Fibroblast of skin of left biceps (primary cell): Measurements from ENCODE around the gene PADI1.

Experiments used
- DNase-seq, 2 experiments: peaks; one replicate each; pipeline ENCODE4 v3.0.0-alpha.2; 2013; ENCODE audit warnings: low read depth in 2 of 2

The PADI1 gene

DNA sequence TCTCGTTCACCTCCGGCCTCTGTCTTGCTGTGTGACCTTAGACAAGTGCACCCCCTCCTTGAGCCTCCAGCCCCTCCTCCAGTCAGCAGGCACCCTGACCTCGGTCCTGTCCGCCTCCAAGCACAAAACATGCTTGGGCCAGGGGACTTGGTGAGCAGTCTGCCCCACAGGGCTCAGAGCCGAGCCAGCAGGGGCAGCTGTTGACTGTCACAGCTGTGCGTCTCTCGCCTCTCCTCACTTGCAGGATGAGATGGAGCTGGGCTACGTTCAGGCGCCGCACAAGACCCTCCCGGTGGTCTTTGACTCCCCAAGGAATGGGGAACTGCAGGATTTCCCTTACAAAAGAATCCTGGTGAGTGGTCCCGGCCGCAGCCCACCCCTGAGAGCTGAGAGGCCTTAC is 68.2 kb downstream of the PADI1 start:
- no peak for DNase-seq

DNA sequence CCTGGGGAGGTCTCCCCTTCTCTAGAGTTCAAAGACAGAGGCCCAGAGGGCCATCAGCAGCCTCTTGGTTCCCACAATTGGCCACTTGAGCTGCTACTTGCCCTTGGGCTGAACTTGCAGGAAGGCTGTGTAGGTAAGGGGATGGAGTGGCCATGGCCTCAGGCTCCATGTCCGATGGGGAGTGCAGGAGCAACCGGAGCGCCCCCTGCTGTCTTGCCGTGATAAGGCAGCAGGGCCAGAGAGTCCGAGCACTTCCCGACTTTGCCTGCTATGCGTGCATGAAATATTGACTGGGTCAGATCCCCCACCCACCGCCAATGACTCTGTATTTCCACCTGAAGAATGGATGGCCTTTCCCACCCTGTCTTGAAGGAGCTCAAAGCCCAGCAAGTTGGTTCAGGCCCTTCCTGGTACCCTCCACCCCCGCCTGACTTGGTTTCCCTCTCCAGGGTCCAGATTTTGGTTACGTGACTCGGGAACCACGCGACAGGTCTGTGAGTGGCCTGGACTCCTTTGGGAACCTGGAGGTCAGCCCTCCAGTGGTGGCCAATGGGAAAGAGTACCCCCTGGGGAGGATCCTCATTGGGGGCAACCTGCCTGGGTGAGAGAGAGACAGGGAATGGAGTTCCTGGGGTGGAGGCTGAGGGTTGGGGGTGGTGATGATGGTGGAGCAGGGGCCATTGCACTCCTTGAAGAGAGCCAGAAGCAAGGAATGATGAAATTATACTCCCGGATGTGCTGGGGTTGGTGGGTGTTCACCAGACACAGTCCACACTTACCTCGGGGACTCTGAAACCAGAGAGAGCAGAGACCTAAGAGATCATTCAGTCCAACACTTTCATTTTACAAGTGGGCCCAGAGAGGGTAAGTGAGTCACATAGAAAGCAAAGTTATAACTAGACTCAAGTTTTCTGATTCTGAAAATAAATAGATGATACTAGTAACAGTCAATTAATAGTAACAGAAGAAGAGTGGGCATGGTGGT is 69.5 kb downstream of the PADI1 start:
- no peak for DNase-seq

DNA sequence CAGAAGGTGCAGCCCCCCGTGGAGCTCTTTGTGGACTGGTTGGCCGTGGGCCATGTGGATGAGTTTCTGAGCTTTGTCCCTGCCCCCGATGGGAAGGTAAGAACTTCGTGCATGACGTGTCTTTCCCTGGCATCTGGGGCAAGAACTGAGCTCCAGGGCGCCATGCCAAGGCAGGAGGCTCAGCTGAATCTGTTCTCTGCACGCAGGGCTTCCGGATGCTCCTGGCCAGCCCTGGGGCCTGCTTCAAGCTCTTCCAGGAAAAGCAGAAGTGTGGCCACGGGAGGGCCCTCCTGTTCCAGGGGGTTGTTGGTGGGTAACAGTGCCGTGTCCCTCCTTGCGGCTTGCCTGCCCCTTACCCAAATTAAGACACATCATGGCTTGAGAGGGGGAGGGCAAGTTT is 71.6 kb downstream of the PADI1 start:
- no peak for DNase-seq

DNA sequence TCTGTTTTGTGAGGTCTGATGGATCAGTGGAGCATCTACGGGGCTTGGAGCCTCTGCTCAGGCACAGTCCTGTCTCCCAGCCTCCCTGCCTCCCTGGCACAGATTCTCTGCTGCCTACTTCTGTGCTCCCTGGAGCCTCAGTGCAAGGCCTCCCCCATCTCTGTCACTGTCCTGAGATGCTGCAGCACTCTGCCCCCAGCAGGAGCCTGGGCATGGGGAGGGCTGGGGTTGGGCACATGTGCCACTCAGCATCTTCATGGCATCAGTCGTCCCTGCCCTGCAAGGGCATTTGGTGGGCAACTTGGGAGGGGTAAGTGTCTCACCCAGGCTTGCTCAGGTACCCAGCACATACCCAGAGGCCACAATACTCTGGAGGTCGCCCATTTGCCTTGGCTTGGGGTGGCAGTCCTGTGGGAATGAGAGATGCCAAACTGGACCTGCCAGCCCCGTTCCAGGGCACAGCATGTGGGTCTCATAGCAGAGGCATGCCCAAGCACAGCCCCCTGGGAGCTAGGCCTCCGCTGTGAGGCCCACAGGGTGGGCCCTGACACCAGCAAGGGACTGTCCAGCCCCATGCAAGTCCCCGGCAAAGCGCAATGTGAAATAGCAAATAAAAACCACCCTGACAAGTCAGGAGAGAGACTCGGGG is 72.7 kb downstream of the PADI1 start:
- no peak for DNase-seq

DNA sequence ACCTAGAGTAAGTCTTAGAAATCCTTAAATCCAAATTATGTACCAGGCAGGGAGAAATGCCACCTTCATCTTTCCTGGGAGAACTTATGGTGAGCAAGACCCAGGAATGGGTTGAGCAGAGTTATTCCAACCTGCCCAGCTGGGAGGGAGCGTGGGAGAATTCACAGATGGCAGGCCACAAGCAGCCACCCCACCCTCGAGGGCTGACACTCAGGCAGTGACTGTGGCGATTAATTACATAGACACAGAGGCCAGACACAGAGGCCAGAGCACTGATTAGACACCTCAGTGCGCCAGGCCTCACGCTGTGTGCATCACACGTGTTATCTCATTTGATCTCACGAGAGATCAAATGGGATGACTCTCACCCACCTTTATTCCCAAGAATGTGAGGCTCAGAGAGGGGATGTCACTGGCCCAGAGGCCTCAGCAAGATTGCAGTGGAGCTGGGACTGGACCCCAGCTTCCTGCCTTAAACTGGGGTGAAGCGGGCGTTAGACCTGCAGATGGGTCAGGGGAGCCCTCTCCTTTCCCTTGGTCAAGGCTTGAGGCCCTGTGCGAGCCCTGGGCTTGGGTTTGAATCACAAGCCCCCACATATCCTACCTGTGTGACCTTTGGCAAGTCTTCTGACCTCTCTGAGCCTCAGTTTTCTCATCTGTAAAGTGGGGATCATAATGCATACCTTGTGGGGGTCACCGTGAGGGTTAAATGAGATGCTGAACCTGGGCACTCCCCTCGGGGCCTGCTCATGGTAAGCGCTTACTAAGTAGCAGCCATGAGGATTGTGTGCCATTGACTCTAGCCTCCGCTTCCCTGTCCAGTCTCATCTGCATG is 74.3 kb downstream of the PADI1 start:
- DNase-seq: no peak

DNA sequence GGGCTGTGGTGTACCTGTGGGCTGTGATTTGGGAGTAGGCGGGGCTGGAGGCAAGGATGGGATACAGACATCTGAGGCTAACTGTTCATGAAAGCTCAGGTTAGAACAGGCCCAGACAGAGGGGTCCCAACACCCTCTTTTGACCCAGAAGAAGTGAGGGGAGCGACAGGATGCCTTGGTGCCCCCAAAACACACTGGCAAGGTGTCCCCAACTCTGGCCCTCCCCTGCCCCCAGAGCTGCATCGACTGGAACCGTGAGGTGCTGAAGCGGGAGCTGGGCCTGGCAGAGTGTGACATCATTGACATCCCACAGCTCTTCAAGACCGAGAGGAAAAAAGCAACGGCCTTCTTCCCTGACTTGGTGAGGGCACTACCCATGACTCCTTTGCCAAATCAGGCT is 75.5 kb downstream of the PADI1 start:
- DNase-seq: no peak

DNA sequence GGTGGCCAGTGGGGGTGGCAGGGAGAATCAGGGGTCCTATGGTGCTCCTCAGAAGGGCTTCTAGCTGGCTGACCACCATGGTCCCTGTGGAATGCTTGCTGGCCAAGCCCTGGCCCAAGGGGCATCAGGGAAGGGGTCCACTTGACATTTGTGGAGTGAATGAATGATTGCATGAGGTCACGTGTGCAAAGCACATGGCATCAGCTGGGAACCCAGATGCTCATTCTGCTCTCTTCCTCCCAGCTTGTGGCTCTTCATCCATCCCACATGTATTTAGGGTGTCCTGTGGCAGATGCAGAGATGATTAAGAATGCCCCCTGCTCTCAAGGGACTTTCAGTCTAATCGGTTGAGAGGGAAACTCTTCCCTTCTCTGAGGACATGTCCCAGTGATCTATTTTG is 76.0 kb downstream of the PADI1 start:
- DNase-seq: no peak

DNA sequence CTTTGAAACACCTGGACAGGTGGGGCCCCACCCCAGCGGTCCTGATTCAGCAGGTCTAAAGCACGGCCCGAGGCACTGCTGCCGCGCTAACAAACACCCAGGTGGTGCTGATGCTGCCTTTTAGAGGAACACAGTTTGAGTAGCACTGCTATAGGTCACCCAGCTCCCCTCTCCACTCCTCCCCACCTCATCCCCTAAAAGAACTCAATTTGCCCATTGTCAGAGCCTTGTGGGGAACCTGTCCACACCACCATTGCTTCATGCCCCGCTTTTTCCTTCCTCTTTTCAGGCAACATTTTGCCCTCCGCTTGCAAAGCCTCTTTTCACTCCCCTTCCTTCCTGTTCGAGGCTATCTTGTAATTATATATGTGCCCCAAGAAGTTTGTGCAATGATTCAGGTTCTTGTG is 76.8 kb downstream of the PADI1 start:
- no peak for DNase-seq

DNA sequence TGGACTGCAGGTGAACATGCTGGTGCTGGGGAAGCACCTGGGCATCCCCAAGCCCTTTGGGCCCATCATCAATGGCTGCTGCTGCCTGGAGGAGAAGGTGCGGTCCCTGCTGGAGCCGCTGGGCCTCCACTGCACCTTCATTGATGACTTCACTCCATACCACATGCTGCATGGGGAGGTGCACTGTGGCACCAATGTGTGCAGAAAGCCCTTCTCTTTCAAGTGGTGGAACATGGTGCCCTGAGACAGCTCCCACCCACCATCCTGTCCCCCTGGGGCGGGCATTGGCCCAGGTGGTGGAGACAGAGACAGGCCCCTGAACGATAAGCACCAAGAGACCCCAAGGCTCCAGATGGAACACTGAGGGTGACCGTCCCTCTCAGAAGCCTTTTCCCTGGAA is 77.9 kb downstream of the PADI1 start:
- no peak for DNase-seq

DNA sequence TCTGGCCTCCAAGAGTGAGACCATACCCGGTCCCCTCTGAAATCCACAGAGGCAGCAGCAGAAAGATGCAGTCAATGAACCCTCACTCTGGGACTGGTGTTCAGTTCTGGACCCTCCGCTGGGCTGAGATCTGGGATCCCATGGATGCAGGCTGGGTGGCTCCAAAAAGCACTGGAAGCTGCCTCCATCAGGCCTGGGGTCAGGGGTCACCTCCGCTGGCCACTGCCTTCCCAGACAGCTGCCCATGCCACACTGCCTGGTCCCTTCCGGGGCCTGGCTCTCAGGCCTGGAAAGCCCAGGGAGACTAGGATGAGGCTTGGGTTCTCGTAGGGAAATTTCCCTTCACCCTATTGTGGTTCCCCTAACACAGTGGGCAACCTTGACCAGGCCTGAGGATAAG is 81.7 kb downstream of the PADI1 start:
- DNase-seq: no peak

DNA sequence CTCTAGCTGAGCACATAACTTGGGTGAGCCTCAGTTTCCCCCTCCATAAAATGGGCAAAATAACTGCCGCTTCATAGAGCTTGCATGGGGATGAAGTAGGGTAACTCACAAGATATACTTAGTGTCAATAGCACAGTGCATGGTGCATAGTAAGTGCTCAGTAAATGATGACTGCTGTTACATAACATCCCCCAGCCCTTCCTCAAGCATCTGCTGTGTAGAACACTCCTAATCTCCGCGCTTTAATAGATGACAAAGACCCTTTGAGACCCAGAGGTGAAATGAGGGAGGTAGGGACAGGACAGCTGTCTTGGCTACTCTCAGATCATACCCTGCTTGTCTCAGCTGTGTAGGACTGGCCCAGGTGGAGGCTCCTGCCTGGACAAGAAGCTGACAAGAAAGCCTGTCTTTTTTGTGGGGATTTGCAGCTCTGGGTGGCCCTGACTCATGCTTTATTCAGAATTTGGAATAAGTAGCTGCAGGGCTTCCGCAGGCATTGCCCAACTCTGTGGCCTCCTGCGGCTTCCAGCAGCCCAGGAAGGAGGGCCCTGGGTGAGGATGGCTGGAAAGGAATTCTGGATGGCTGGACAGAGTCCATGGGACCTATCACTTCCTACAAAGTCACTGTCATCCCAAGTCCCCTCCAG is 82.3 kb downstream of the PADI1 start:
- DNase-seq: peak; percentile 25 to 32

DNA sequence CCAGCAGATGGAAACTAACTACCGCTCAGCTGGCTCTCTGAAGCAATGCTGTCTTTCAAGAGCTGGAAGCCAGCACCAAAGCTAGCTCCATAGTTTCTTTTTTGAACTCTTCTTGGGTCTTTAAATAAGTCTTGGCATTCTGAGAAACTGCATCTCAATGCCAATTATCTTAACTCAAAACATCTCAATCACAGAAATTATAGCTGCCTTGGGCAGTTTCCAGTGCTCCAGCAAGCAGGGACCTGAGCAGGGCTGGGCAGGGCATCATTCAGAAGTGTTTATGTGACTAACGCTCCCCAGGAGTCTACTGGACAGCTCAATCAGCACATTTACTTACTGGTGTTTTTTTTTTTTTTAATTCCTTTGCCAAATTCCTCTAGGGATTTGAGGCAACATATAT is 84.8 kb downstream of the PADI1 start:
- peak in 1 of 2 experiments; percentile 18 for DNase-seq

DNA sequence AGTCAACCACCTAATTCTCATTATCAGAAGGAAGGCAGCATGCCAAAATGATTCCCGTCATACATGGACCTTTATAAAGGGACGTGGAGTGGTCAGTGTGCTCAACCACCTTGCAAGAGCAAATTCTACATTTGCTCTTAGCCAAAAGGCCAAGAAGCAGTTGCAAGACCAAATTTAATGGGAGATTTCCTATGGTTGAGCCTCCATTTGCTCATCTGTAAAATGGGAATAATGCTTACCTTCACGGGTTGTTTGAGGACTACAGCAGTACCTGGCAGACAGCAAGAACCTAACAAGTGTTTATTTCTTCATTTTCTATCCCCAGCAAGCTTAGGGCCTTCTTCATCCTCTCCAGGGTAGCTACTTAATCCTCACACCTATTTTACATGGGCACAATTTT is 85.6 kb downstream of the PADI1 start:
- DNase-seq: no peak

DNA sequence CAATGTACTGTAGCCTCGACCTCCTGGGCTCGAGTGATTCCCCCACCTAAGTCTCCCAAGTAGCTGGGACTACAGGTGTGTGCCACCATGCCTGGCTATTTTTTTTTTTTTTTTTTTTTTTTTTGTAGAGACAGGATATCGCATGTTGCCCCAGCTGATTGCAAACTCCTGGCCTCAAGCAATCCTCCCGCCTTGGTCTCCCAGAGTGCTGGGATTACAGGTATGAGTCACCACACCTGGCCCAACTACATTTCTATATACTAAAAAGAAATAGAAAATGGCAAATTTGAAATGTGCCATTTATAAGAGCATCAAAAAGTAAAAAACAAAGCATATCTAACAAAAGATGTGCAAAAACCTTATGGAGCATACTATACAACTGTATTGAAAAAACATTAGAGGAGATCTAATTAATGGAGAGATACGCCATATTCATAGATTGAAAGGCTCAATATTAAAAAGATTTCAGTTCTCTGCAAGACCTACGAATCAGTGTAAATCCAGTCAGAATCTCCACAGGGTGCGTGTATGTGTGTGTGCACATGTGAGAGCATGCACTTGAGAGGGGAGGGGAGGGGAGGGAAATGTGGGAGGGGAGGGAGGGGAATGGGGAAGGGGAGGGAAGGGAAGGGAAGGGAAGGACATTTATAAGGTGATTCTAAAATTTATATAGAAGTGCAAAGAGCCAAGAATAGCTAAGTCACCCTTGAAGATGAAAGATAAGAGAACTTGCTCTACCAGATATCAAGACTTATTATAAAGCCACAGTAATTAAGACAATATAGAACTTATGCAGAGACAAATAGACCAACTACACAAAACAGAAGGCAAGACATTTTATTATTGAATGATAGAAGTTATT is 87.6 kb downstream of the PADI1 start:
- DNase-seq: no peak

DNA sequence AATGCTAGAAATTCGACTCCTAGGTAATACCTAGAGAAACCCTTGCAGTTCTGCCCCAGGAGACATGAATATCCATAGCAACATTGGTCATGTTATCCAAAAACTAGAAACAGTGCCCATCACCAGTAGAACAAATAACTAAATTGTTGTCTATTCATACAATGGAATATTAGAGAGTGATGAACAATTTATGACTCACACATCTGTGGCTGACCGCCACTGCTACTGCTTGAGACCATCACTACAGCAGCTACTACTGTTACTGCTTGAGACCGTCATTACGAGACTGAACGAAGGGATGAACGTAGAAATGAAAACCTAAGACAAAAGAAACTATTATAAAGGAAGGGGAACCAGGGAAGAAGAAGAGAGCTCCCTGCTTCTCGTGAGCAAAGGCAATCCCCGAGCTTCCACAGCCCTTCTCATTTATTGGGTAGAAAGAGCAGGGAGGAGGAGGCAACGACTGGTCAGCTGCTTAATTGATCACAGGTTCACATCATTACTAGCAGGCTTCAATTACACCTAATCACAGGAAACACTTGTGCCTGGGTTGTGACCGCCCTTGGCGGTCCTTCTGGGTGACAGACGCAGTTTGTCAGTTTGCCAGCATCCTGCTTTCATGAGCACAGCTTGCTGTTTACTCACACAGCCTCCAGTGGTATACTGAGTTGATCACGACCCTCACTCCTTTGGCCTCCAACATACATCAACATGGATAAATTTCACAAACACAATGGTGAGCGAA is 88.9 kb downstream of the PADI1 start:
- DNase-seq: no peak

DNA sequence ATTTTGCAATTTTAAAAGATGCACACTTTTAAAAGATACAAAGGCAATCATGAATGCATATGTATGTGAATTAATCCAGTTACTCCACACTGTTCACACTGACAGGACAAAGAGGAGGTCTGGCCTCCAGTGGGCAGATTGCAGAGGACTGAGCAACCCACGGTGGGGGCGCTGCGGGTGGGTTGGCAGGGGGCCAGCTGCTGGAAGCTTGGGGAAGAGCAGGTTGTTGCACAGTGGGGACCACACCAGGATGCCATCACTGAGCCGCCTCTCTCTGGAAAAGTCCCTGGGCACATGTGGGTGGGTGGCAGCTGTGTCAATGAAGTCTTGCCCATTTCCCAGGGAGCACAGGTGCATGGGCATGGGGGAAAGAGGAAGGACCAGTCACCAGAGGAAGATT is 90.4 kb downstream of the PADI1 start:
- no peak for DNase-seq
